Tibial nerve (tissue), 4 donors: ENCODE results near the gene SLC7A6. TPM values are rescaled to one million over a fixed set of nuclear protein-coding genes. Genes with fewer than 3 reads are reported as not detected.

Source experiments
- DNase-seq, 2 donors: peaks; one replicate each; pipeline ENCODE4 v3.0.0-alpha.2; 2019; ENCODE audit warnings: low spot score in 2 of 2
- H3K27ac ChIP-seq, 4 donors: fragments of 200-600 bp; sonication (generic) in 3 of 4; one replicate each; pipeline ENCODE4 v1.5.1; 2017 to 2019; ENCODE audit warnings: mild to moderate bottlenecking in 1 of 4
- H3K27me3 ChIP-seq, 2 donors: fragments of 200-600 bp; sonication (generic) in 1 of 2; one replicate each; pipeline versions ENCODE4 v1.5.1 to v1.6.0; 2017 to 2019
- H3K36me3 ChIP-seq, 3 donors: fragments of 200-600 bp; sonication (generic); one replicate each; pipeline ENCODE4 v1.5.1; 2018 to 2019
- H3K4me1 ChIP-seq, 4 donors: fragments of 200-600 bp; sonication (generic) in 3 of 4; one replicate each; pipeline ENCODE4 v1.5.1; 2017 to 2019
- H3K4me3 ChIP-seq, 4 donors: fragments of 200-600 bp; sonication (generic) in 3 of 4; one replicate each; pipeline ENCODE4 v1.5.1; 2017 to 2019; ENCODE audit warnings: mild to moderate bottlenecking in 1 of 4, moderate library complexity in 1 of 4
- H3K9me3 ChIP-seq, 4 donors: fragments of 200-600 bp; sonication (generic) in 3 of 4; one replicate each; pipeline ENCODE4 v1.5.1; 2017 to 2019
- EP300 ChIP-seq, 2 donors: sonication (generic); formaldehyde crosslinking; IDR thresholded peaks; one replicate each; pipeline ENCODE4 v1.6.1; 2017; ENCODE audit warnings: antibody characterized with exemption in 2 of 2, mild to moderate bottlenecking in 1 of 2
- POLR2A ChIP-seq, 2 donors: fragments of 450-650 bp; IDR thresholded peaks; one replicate each; pipeline ENCODE4 v1.6.1; 2017; ENCODE audit warnings: antibody characterized with exemption in 2 of 2, mild to moderate bottlenecking in 2 of 2, moderate library complexity in 2 of 2
- WGBS, 2 donors: methylation state at CpG; one replicate each; pipeline ENCODE4 v1.1.5; 2018; 5-methylcytosine and 5-hydroxymethylcytosine counted together
- total RNA-seq, 4 donors: library from RNA; depleted of rRNA; stranded (reverse); fragments of >200 nt; gene quantifications; one replicate each; pipeline ENCODE4 v1.1.0, GENCODE V29; 2016
- TF ChIP-seq, protein P1 (sequence below), 5 experiments: fragments of 200-600 bp in 3 of 5; fragments of 450-650 bp in 2 of 5; sonication (generic) in 3 of 5; IDR thresholded peaks; one replicate each; pipeline ENCODE4 v1.5.1; 2016 to 2019; ENCODE audit warnings: antibody characterized with exemption in 5 of 5, mild to moderate bottlenecking in 3 of 5, moderate library complexity in 2 of 5

The SLC7A6 gene
- total RNA-seq, 4 donors from 2014 or later = 129 to 202 (median 181) TPM

- Histone ChIP-seq H3K27me3 (no peaks in the 10 kb centered on the region), H3K27ac (no peak overlapping the region), H3K4me3 (no peak overlapping the region), H3K9me3 (no peaks in the 10 kb centered on the region), H3K4me1 (peaks cover 0 to 6% (median 0%) of the 10 kb centered on the region in 4 donors), H3K36me3 (peaks cover 3 to 81% (median 7%) of the 10 kb centered on the region in 3 donors)
- WGBS, 2 donors = 94 to 97% methylated on average over 8 of the region's 8 CpGs
- TF ChIP-seq EP300 (IDR thresholded peaks at IDR 0.05) = no peak
- TF ChIP-seq, protein P1, sequence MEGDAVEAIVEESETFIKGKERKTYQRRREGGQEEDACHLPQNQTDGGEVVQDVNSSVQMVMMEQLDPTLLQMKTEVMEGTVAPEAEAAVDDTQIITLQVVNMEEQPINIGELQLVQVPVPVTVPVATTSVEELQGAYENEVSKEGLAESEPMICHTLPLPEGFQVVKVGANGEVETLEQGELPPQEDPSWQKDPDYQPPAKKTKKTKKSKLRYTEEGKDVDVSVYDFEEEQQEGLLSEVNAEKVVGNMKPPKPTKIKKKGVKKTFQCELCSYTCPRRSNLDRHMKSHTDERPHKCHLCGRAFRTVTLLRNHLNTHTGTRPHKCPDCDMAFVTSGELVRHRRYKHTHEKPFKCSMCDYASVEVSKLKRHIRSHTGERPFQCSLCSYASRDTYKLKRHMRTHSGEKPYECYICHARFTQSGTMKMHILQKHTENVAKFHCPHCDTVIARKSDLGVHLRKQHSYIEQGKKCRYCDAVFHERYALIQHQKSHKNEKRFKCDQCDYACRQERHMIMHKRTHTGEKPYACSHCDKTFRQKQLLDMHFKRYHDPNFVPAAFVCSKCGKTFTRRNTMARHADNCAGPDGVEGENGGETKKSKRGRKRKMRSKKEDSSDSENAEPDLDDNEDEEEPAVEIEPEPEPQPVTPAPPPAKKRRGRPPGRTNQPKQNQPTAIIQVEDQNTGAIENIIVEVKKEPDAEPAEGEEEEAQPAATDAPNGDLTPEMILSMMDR (IDR thresholded peaks at IDR 0.05) = no peak
- TF ChIP-seq POLR2A (IDR thresholded peaks at IDR 0.05) = no peak
- no peak for DNase-seq
Observed at GRCh38 chr16:68324780-68325357, 60.5 kb downstream of the SLC7A6 start.

DNA sequence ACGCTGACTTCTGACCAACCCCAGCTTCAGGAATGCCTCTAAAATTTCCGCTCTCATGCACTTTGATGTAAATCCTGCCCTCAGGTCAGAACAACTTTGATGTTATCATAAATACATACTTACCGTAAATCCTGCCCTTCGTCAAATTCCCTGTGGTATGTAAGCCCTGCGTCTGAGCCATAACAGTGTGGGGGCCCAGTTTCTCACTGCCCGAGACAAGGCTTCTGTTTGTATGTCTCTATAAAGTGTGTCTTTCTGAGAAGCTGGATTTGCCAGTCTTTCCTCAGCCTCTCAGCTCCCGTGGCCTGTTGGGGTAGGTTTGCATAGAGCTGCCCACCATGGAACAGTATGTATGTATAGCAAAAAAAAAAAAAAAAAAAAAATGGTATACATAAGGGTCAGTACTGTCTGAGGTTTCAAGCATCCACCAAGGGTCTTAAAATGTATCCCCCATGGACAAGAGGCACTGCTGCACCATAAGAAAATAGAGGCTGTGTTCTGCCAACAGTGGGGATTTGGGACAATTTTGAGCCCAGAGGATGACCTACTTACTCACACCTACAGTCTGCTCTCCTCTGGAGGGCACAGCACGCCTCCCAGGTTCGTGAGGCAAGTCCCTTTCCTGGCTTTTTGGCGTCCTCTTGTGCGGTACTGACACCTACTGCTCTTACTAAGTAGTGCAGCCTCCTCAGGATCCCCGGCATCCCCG is 64.0 kb downstream of the SLC7A6 start:
- peaks cover 3 to 60% (median 7%) of the 10 kb centered on the region in 3 donors for H3K36me3 ChIP-seq
- no peak overlapping the region for H3K4me3 ChIP-seq
- DNase-seq = peak; percentile 65 to 85
- no peak overlapping the region for H3K27ac ChIP-seq
- no peaks in the 10 kb centered on the region for H3K9me3 ChIP-seq
- H3K27me3 ChIP-seq = no peaks in the 10 kb centered on the region
- 36 to 37% methylated on average over 13 of the region's 13 CpGs for WGBS, 2 donors
- peaks cover 0 to 24% (median 14%) of the 10 kb centered on the region in 4 donors for H3K4me1 ChIP-seq
- no peak for TF ChIP-seq POLR2A (IDR thresholded peaks at IDR 0.05)
- TF ChIP-seq, protein P1 (IDR thresholded peaks at IDR 0.05) = peak; percentile 80 to 92 (median 87)

- Histone ChIP-seq H3K27ac (no peak overlapping the region), H3K36me3 (peaks cover 3 to 56% (median 7%) of the 10 kb centered on the region in 3 donors), H3K27me3 (no peaks in the 10 kb centered on the region), H3K9me3 (no peaks in the 10 kb centered on the region), H3K4me1 (peaks cover 0 to 30% (median 16%) of the 10 kb centered on the region in 4 donors), H3K4me3 (no peak overlapping the region)
- TF ChIP-seq, protein P1 (IDR thresholded peaks at IDR 0.05) = no peak
- TF ChIP-seq POLR2A (IDR thresholded peaks at IDR 0.05) = no peak
- no peak for TF ChIP-seq EP300 (IDR thresholded peaks at IDR 0.05)
- 52 to 55% methylated on average over 3 of the region's 3 CpGs for WGBS, 2 donors
- DNase-seq = no peak
Observed at GRCh38 chr16:68328860-68329390, 64.6 kb downstream of the SLC7A6 start.

DNA sequence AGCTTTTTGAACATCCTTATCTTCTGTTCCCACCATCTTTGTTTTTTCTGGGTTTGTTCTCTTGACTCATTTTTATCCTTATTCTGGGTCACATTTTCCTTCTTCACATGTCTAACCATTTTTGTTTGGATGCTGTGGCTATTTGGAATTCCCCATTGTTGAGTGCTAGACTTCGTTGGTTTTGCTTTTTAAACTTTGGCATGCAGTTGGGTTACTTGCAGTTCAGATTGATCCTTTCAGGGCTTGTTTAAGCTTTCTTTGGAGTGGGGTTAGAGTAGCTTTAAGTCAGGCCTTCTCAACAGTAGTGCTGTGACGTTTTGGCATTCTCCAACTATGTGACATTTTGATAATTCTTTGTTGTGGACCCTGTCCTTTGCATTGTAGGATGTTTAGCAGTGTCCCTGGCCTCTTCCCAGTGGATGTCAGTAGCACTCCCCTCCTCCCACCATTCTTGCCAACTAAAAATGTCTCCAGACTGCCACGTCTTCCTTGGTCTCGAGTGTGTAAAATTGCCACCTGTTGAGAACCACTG is 67.6 kb downstream of the SLC7A6 start:
- peaks cover 0 to 37% (median 16%) of the 10 kb centered on the region in 4 donors for H3K4me1 ChIP-seq
- TF ChIP-seq EP300 (IDR thresholded peaks at IDR 0.05) (no peak), POLR2A (IDR thresholded peaks at IDR 0.05) (no peak)
- TF ChIP-seq, protein P1 (IDR thresholded peaks at IDR 0.05) = no peak
- DNase-seq = no peak
- WGBS, 2 donors = 19 to 21% methylated on average over 4 of the region's 4 CpGs
- no peak overlapping the region for H3K4me3 ChIP-seq
- H3K27me3 ChIP-seq = no peaks in the 10 kb centered on the region
- H3K36me3 ChIP-seq = peaks cover 0 to 47% (median 0%) of the 10 kb centered on the region in 3 donors
- H3K27ac ChIP-seq = peak overlapping the region in 2 of 4 donors; percentile 47 to 56
- no peaks in the 10 kb centered on the region for H3K9me3 ChIP-seq
